ENCODE measurements around the gene SLC15A1. TPM values are rescaled to one million over a fixed set of nuclear protein-coding genes. Genes with fewer than 3 reads are reported as not detected.

Gene SLC15A1
- total and polyA plus RNA-seq, 10 donors = 0.03 TPM; not detected in 8

GRCh38 chr13:98675066-98675465, 77.4 kb downstream of the SLC15A1 start:
- Histone ChIP-seq H3K9me3 (no peaks in the 10 kb centered on the region), H3K36me3 (no peaks in the 10 kb centered on the region), H3K27ac (no peak overlapping the region), H3K27me3 (replicated peaks in 1 of 7) (no peaks in the 10 kb centered on the region), H3K4me3 (no peak overlapping the region), H3K4me1 (peaks cover 5 to 17% (median 13%) of the 10 kb centered on the region in 6 donors)
- TF ChIP-seq POLR2A (IDR thresholded peaks at IDR 0.05) = no peak
- no peak for TF ChIP-seq POLR2AphosphoS5 (IDR thresholded peaks at IDR 0.05)
- TF ChIP-seq CTCF (IDR thresholded peaks at IDR 0.05 in 8 of 11, conservative IDR thresholded peaks at IDR 0.05 in 3 of 11) = no peak
- DNase-seq = no peak
- intact Hi-C loops (cut with DNase I; ENCODE audit: low total_unique reads) = no loop called here
- 76 to 85% (median 77%) methylated on average over 11 of the region's 11 CpGs for WGBS, 5 donors

- H3K27me3 ChIP-seq (replicated peaks in 1 of 7) = no peaks in the 10 kb centered on the region
- no peak overlapping the region for H3K4me3 ChIP-seq
- DNase-seq = peak; percentile 85
- H3K9me3 ChIP-seq = no peaks in the 10 kb centered on the region
- H3K27ac ChIP-seq = peak overlapping the region in 1 of 8 donors; percentile 7
- TF ChIP-seq POLR2A (IDR thresholded peaks at IDR 0.05) = no peak
- peak; percentile 62 to 89 (median 86) for TF ChIP-seq CTCF (IDR thresholded peaks at IDR 0.05 in 8 of 11, conservative IDR thresholded peaks at IDR 0.05 in 3 of 11)
- peak in 2 of 3 donors; percentile 55 to 68 for TF ChIP-seq POLR2AphosphoS5 (IDR thresholded peaks at IDR 0.05)
- H3K4me1 ChIP-seq = peaks cover 5 to 17% (median 13%) of the 10 kb centered on the region in 6 donors
- H3K36me3 ChIP-seq = no peaks in the 10 kb centered on the region
- intact Hi-C loops (cut with DNase I; ENCODE audit: low total_unique reads) = loop anchor here (5.0 kb wide), 2 partner anchors 226 to 816 kb away; no protein-coding TSS in a partner anchor
- 20 to 31% (median 27%) methylated on average over 11 of the region's 11 CpGs for WGBS, 5 donors
Observed at GRCh38 chr13:98672947-98673613, 79.4 kb downstream of the SLC15A1 start.

GRCh38 chr13:98668155-98668554, 84.3 kb downstream of the SLC15A1 start:
- Histone ChIP-seq H3K9me3 (no peaks in the 10 kb centered on the region), H3K27me3 (replicated peaks in 1 of 7) (no peaks in the 10 kb centered on the region), H3K4me3 (no peak overlapping the region), H3K36me3 (no peaks in the 10 kb centered on the region), H3K4me1 (peaks cover 4 to 9% (median 7%) of the 10 kb centered on the region in 6 donors), H3K27ac (no peak overlapping the region)
- intact Hi-C loops (cut with DNase I; ENCODE audit: low total_unique reads) = no loop called here
- WGBS, 5 donors = 80 to 91% (median 86%) methylated on average over 4 of the region's 4 CpGs
- TF ChIP-seq CTCF (IDR thresholded peaks at IDR 0.05 in 8 of 11, conservative IDR thresholded peaks at IDR 0.05 in 3 of 11) = no peak
- no peak for TF ChIP-seq POLR2A (IDR thresholded peaks at IDR 0.05)
- TF ChIP-seq POLR2AphosphoS5 (IDR thresholded peaks at IDR 0.05) = no peak
- DNase-seq = no peak

DNA sequence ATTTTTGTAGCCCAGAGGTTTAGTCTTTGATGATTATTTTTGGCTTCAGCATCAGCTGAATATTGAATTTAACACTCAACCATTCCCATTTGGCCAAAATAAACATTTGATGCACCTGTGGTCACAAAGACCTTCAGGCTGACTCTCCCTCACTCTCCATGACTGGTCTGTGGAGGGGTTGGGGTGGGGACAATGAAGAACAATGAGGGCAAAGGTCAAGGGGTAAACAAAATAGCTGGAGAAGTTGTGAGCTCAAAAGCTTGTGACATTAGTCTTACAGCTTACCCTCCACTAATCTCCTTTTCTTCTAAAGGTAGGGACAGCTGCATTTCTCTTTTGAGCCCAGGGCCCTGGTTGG, 86.9 kb downstream of the SLC15A1 start:
- H3K27ac ChIP-seq = no peak overlapping the region
- no peaks in the 10 kb centered on the region for H3K9me3 ChIP-seq
- intact Hi-C loops (cut with DNase I; ENCODE audit: low total_unique reads) = no loop called here

More for the DNA sequence above, 86.9 kb downstream of the SLC15A1 start:
- no peaks in the 10 kb centered on the region for H3K36me3 ChIP-seq
- DNase-seq = no peak
- H3K27me3 ChIP-seq (replicated peaks in 1 of 7) = no peaks in the 10 kb centered on the region
- no peaks in the 10 kb centered on the region for H3K4me1 ChIP-seq
- TF ChIP-seq CTCF (IDR thresholded peaks at IDR 0.05 in 8 of 11, conservative IDR thresholded peaks at IDR 0.05 in 3 of 11) (no peak), POLR2AphosphoS5 (IDR thresholded peaks at IDR 0.05) (no peak), POLR2A (IDR thresholded peaks at IDR 0.05) (no peak)
- no peak overlapping the region for H3K4me3 ChIP-seq
